ENCODE results near the gene NUDC.
A peak's percentile ranks its signal among the peaks of the same experiment; 100 is the strongest.

The NUDC gene

GRCh38 chr1:26932531-26932930 is 11.0 kb downstream of the NUDC start:
- no peak for TF ChIP-seq ZNF221 (tag by site-specific recombination; IDR thresholded peaks at IDR 0.05; ENCODE audit: borderline replicate concordance)
- no peak for TF ChIP-seq ZNF544 (tag by site-specific recombination; IDR thresholded peaks at IDR 0.05)
- TF ChIP-seq, protein P1, sequence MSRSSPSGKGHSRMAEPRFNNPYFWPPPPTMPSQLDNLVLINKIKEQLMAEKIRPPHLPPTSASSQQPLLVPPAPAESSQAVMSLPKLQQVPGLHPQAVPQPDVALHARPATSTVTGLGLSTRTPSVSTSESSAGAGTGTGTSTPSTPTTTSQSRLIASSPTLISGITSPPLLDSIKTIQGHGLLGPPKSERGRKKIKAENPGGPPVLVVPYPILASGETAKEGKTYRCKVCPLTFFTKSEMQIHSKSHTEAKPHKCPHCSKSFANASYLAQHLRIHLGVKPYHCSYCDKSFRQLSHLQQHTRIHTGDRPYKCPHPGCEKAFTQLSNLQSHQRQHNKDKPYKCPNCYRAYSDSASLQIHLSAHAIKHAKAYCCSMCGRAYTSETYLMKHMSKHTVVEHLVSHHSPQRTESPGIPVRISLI (tag by site-specific recombination; IDR thresholded peaks at IDR 0.05): no peak
- TF ChIP-seq HIC1 (tag by site-specific recombination; IDR thresholded peaks at IDR 0.05): no peak
- TF ChIP-seq ZNF19 (tag by site-specific recombination; IDR thresholded peaks at IDR 0.05; ENCODE audit: low read depth): no peak
- no peak for TF ChIP-seq ZNF670 (tag by site-specific recombination; IDR thresholded peaks at IDR 0.05; ENCODE audit: low read depth)
- no peak for TF ChIP-seq SCRT2 (tag by site-specific recombination; IDR thresholded peaks at IDR 0.05)
- Histone ChIP-seq H3K4me3 (ENCODE audit: low read depth, low read length) (no peak overlapping the region), H3K36me3 (ENCODE audit: control insufficient read depth in 2 of 2, insufficient read depth in 1 of 2, low read length in 2 of 2) (peaks cover 68 to 87% of the 10 kb centered on the region in 2 experiments)

DNA sequence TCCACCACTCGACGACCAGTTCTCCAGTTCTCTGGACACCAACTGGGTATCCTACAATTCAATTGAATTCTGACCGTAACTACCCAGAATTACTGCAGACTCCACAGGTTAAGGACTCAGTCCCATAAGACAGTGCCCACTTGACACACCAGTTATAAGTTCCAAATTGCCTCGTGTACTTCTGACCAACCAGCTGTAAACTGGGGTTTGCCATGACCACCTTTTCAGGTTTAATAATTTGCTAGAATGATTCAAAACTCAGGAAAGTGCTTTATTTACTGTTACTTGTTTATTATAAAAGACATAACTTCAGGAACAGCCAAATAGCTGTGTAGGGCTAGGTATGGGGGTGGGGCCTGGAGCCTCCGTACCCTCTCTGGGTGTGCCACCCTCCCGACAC is 15.3 kb downstream of the NUDC start:
- TF ChIP-seq ZNF266 (tag by site-specific recombination; IDR thresholded peaks at IDR 0.05; ENCODE audit: low read depth): no peak
- TF ChIP-seq ZNF449 (tag by site-specific recombination; IDR thresholded peaks at IDR 0.05): peak; percentile 98
- Histone ChIP-seq H3K9me3 (ENCODE audit: control insufficient read depth, insufficient read depth, low read depth, low read length) (no peaks in the 10 kb centered on the region), H3K36me3 (ENCODE audit: control insufficient read depth in 2 of 2, insufficient read depth in 1 of 2, low read length in 2 of 2) (peaks cover 50 to 90% of the 10 kb centered on the region in 2 experiments), H3K4me1 (ENCODE audit: control insufficient read depth, insufficient read depth, low read length) (no peaks in the 10 kb centered on the region), H3K4me3 (ENCODE audit: low read depth, low read length) (no peak overlapping the region), H3K27ac (ENCODE audit: extremely low read depth, low read depth, low read length) (no peak overlapping the region)
- CTCF ChIA-PET: interaction anchor here (0.6 kb wide), 1 partner anchor 39 kb away, joined by 3 read pairs; no protein-coding TSS in a partner anchor
- POLR2A ChIA-PET: no interaction called here

More at GRCh38 chr1:26932531-26932930, 11.0 kb downstream of the NUDC start:
- Histone ChIP-seq H3K4me1 (ENCODE audit: control insufficient read depth, insufficient read depth, low read length) (no peaks in the 10 kb centered on the region), H3K9me3 (ENCODE audit: control insufficient read depth, insufficient read depth, low read depth, low read length) (no peaks in the 10 kb centered on the region), H3K27ac (ENCODE audit: extremely low read depth, low read depth, low read length) (no peak overlapping the region)
- ChIA-PET CTCF (no interaction called here), POLR2A (interaction anchor here (0.7 kb wide), 1 partner anchor 15 kb away, joined by 3 read pairs; no protein-coding TSS in a partner anchor)

DNA sequence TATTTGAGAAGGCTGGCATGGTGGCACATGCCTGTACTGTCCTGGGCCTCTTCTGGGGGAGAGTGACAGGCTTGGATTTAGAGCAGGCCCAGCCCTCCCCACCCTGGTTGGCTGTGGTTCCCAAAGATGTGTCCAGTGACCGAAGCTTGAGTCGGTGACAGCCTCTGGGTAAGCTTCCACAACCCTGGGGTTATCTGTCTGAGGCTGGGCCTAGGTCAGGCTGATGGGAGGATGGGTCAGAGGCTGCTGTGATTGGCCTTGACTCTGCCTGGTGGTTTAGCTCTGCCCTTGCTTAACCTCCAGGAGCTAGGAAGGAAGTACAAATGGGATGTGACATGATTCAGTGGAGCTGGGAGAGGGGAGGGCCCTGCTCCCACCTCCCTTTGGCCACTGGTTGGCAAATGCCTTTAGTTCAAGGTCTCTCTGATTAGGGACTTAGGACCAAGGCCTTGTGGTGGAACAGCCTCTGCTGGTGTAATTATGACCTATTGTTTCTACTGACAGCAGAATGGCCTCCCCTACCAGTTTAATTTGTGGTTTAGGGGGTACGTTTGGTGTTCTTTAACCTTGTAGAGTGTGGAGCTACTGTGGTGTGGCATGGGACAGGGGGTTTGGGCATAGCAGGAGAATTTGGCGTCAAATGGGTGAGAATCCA is 16.6 kb downstream of the NUDC start:
- Histone ChIP-seq H3K4me1 (ENCODE audit: control insufficient read depth, insufficient read depth, low read length) (no peaks in the 10 kb centered on the region), H3K4me3 (ENCODE audit: low read depth, low read length) (no peak overlapping the region), H3K36me3 (ENCODE audit: control insufficient read depth in 2 of 2, insufficient read depth in 1 of 2, low read length in 2 of 2) (peaks cover 43 to 90% of the 10 kb centered on the region in 2 experiments), H3K27ac (ENCODE audit: extremely low read depth, low read depth, low read length) (no peak overlapping the region), H3K9me3 (ENCODE audit: control insufficient read depth, insufficient read depth, low read depth, low read length) (no peaks in the 10 kb centered on the region)
- ChIA-PET POLR2A (interaction anchor here (0.8 kb wide), 1 partner anchor 73 kb away, joined by 3 read pairs; no protein-coding TSS in a partner anchor), CTCF (interaction anchor here (0.6 kb wide), 2 partner anchors 336 to 338 kb away, joined by 3 read pairs; no protein-coding TSS in a partner anchor)
- no peak for TF ChIP-seq ZNF626 (tag by site-specific recombination; IDR thresholded peaks at IDR 0.05)
- TF ChIP-seq KLF10 (tag by site-specific recombination; IDR thresholded peaks at IDR 0.05): no peak
- TF ChIP-seq ZNF404 (tag by site-specific recombination; IDR thresholded peaks at IDR 0.05): no peak
- no peak for TF ChIP-seq PRDM1 (tag by site-specific recombination; IDR thresholded peaks at IDR 0.05)
- no peak for TF ChIP-seq ZNF76 (tag by site-specific recombination; IDR thresholded peaks at IDR 0.05; ENCODE audit: borderline replicate concordance, low read depth)
- TF ChIP-seq, protein P2, sequence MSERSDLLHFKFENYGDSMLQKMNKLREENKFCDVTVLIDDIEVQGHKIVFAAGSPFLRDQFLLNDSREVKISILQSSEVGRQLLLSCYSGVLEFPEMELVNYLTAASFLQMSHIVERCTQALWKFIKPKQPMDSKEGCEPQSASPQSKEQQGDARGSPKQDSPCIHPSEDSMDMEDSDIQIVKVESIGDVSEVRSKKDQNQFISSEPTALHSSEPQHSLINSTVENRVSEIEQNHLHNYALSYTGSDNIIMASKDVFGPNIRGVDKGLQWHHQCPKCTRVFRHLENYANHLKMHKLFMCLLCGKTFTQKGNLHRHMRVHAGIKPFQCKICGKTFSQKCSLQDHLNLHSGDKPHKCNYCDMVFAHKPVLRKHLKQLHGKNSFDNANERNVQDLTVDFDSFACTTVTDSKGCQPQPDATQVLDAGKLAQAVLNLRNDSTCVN (tag by site-specific recombination; optimal IDR thresholded peaks at IDR 0.05): no peak
- TF ChIP-seq, protein P3, sequence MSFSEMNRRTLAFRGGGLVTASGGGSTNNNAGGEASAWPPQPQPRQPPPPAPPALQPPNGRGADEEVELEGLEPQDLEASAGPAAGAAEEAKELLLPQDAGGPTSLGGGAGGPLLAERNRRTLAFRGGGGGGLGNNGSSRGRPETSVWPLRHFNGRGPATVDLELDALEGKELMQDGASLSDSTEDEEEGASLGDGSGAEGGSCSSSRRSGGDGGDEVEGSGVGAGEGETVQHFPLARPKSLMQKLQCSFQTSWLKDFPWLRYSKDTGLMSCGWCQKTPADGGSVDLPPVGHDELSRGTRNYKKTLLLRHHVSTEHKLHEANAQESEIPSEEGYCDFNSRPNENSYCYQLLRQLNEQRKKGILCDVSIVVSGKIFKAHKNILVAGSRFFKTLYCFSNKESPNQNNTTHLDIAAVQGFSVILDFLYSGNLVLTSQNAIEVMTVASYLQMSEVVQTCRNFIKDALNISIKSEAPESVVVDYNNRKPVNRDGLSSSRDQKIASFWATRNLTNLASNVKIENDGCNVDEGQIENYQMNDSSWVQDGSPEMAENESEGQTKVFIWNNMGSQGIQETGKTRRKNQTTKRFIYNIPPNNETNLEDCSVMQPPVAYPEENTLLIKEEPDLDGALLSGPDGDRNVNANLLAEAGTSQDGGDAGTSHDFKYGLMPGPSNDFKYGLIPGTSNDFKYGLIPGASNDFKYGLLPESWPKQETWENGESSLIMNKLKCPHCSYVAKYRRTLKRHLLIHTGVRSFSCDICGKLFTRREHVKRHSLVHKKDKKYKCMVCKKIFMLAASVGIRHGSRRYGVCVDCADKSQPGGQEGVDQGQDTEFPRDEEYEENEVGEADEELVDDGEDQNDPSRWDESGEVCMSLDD (tag by site-specific recombination; IDR thresholded peaks at IDR 0.05): no peak
- TF ChIP-seq, protein P4, sequence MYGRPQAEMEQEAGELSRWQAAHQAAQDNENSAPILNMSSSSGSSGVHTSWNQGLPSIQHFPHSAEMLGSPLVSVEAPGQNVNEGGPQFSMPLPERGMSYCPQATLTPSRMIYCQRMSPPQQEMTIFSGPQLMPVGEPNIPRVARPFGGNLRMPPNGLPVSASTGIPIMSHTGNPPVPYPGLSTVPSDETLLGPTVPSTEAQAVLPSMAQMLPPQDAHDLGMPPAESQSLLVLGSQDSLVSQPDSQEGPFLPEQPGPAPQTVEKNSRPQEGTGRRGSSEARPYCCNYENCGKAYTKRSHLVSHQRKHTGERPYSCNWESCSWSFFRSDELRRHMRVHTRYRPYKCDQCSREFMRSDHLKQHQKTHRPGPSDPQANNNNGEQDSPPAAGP (tag by site-specific recombination; IDR thresholded peaks at IDR 0.05): no peak
- TF ChIP-seq ZNF707 (tag by site-specific recombination; IDR thresholded peaks at IDR 0.05): no peak
- no peak for TF ChIP-seq ZNF292 (tag by site-specific recombination; IDR thresholded peaks at IDR 0.05; ENCODE audit: borderline replicate concordance, low read depth)
